H1 (cell line): ENCODE data around the gene ERMARD. TPM values are rescaled to one million over a fixed set of nuclear protein-coding genes. Genes with fewer than 3 reads are reported as not detected.

Experiments used
- CTCF ChIA-PET: fragments of 300-600 bp; sonication (Branson Sonifier 250); formaldehyde crosslinking; loops from one replicate; lab custom pipeline; 2021; ENCODE audit not compliant: partially characterized antibody; lab: Charles Lee
- POLR2A ChIA-PET: fragments of 300-600 bp; sonication (Branson Sonifier 250); formaldehyde crosslinking; loops from one replicate; lab custom pipeline; 2021; ENCODE audit warnings: inconsistent platforms; ENCODE audit not compliant: partially characterized antibody; lab: Charles Lee
- DNase-seq, 2 experiments: peaks; one replicate each; pipeline versions ENCODE4 v3.0.0 to v3.0.0-alpha.2; 2010 to 2022; ENCODE audit warnings: low spot score in 2 of 2, low read depth in 1 of 2, mixed read lengths in 1 of 2
- FAIRE-seq: peaks from 2 replicates; lab custom pipeline; 2011; peaks lifted over from hg19 to GRCh38; lab: Jason Lieb, UNC
- H2AFZ ChIP-seq: 2 replicates; pipeline ENCODE4 v1.8.1; 2012; ENCODE audit warnings: low read length, inconsistent platforms
- H2AK5ac ChIP-seq: 2 replicates; pipeline ENCODE4 v1.6.1; 2013; ENCODE audit warnings: low read depth, low read length
- H2BK120ac ChIP-seq: replicated peaks from 2 replicates; pipeline ENCODE3; 2013; ENCODE audit warnings: low read depth, low read length, inconsistent platforms
- H2BK12ac ChIP-seq: 2 replicates; pipeline ENCODE4 v1.6.1; 2013; ENCODE audit warnings: low read depth, low read length
- H2BK15ac ChIP-seq: 2 replicates; pipeline ENCODE4 v1.6.1; 2013; ENCODE audit warnings: low read length
- H2BK20ac ChIP-seq: 2 replicates; pipeline ENCODE4 v1.6.1; 2013; ENCODE audit warnings: low read length
- H2BK5ac ChIP-seq: 2 replicates; pipeline ENCODE4 v1.6.1; 2013; ENCODE audit warnings: low read depth, low read length
- H3K14ac ChIP-seq: 2 replicates; pipeline ENCODE4 v1.6.1; 2013; ENCODE audit warnings: inconsistent platforms; ENCODE audit not compliant: insufficient read length
- H3K18ac ChIP-seq: 2 replicates; pipeline ENCODE4 v1.6.1; 2013; ENCODE audit warnings: low read length; ENCODE audit errors: extremely low read depth
- H3K23ac ChIP-seq: 2 replicates; pipeline ENCODE4 v1.6.1; 2013; ENCODE audit warnings: inconsistent platforms; ENCODE audit not compliant: insufficient read length
- H3K23me2 ChIP-seq: 2 replicates; pipeline ENCODE4 v1.6.1; 2013; ENCODE audit warnings: low read depth, low read length
- H3K27ac ChIP-seq: 2 replicates; pipeline ENCODE4 v1.6.1; 2011; ENCODE audit warnings: low read depth, low read length, inconsistent platforms
- H3K27me3 ChIP-seq, 4 experiments: replicated peaks in 1 of 4; 1 replicate in 1 of 4; 2 replicates in 3 of 4; pipeline versions ENCODE4 v1.6.1 to v1.8.1; 2011 to 2013; ENCODE audit warnings: low read length in 3 of 4, mild to moderate bottlenecking in 3 of 4, inconsistent platforms in 2 of 4, mixed read lengths in 2 of 4, moderate library complexity in 1 of 4; ENCODE audit not compliant: control insufficient read depth in 3 of 4, insufficient read depth in 3 of 4; ENCODE audit errors: extremely low read depth in 1 of 4
- H3K36me3 ChIP-seq, 4 experiments: 2 replicates each; pipeline versions ENCODE4 v1.6.1 to v1.8.1; 2011 to 2013; ENCODE audit warnings: mild to moderate bottlenecking in 4 of 4, low read length in 3 of 4, moderate library complexity in 2 of 4, control low read depth in 1 of 4, inconsistent platforms in 1 of 4; ENCODE audit not compliant: insufficient read depth in 4 of 4, control insufficient read depth in 2 of 4
- H3K4ac ChIP-seq: replicated peaks from 2 replicates; pipeline ENCODE3; 2013; ENCODE audit warnings: low read length, low read depth, mixed read lengths, inconsistent platforms; ENCODE audit not compliant: insufficient read length
- H3K4me1 ChIP-seq, 4 experiments: replicated peaks in 1 of 4; 1 replicate in 1 of 4; 2 replicates in 3 of 4; pipeline versions ENCODE4 v1.6.1 to v1.8.1; 2011 to 2013; ENCODE audit warnings: low read length in 3 of 4, inconsistent platforms in 2 of 4, mixed read lengths in 1 of 4; ENCODE audit not compliant: insufficient read depth in 4 of 4, control insufficient read depth in 3 of 4
- H3K4me2 ChIP-seq, 2 experiments: 2 replicates each; pipeline versions ENCODE4 v1.6.1 to v1.8.1; 2011 to 2013; ENCODE audit warnings: low read depth in 2 of 2, low read length in 2 of 2, control low read depth in 1 of 2, inconsistent platforms in 1 of 2, mild to moderate bottlenecking in 1 of 2; ENCODE audit not compliant: insufficient read depth in 1 of 2
- H3K4me3 ChIP-seq, 4 experiments: fragments of 200-600, 300-600 bp in 1 of 4; sonication (generic), shearing (Covaris generic), sonication (Bioruptor Twin) in 1 of 4; 2 replicates each; pipeline versions ENCODE4 v1.5.1 to v1.8.1; 2011 to 2016; ENCODE audit warnings: low read length in 4 of 4, low read depth in 3 of 4, control low read depth in 2 of 4, inconsistent platforms in 2 of 4, mild to moderate bottlenecking in 2 of 4, mixed read lengths in 1 of 4, moderate library complexity in 1 of 4; ENCODE audit not compliant: insufficient read depth in 2 of 4; ENCODE audit errors: extremely low read depth in 1 of 4
- H3K56ac ChIP-seq: replicated peaks from 2 replicates; pipeline ENCODE3; 2013; ENCODE audit warnings: low read depth, mild to moderate bottlenecking, mixed read lengths, low read length, inconsistent platforms; ENCODE audit not compliant: insufficient read length
- H3K79me1 ChIP-seq: 2 replicates; pipeline ENCODE4 v1.6.1; 2013; ENCODE audit warnings: low read depth, low read length, control low read depth
- H3K79me2 ChIP-seq, 2 experiments: 2 replicates each; pipeline versions ENCODE4 v1.6.1 to v1.8.1; 2012 to 2013; ENCODE audit warnings: low read length in 2 of 2, mild to moderate bottlenecking in 2 of 2, inconsistent platforms in 1 of 2; ENCODE audit not compliant: insufficient read depth in 2 of 2, control insufficient read depth in 1 of 2
- H3K9ac ChIP-seq, 4 experiments: replicated peaks in 1 of 4; 1 replicate in 1 of 4; 2 replicates in 3 of 4; pipeline versions ENCODE4 v1.6.1 to v1.8.1; 2011 to 2013; ENCODE audit warnings: low read depth in 3 of 4, low read length in 3 of 4, control low read depth in 2 of 4, mild to moderate bottlenecking in 2 of 4, moderate library complexity in 2 of 4, inconsistent platforms in 1 of 4; ENCODE audit errors: extremely low read depth in 1 of 4
- H3K9me3 ChIP-seq, 2 experiments: 2 replicates each; pipeline versions ENCODE4 v1.6.1 to v1.8.1; 2012 to 2013; ENCODE audit warnings: mild to moderate bottlenecking in 2 of 2, moderate library complexity in 2 of 2, control low read depth in 1 of 2, inconsistent platforms in 1 of 2, low read depth in 1 of 2, low read length in 1 of 2, mixed read lengths in 1 of 2; ENCODE audit not compliant: insufficient read depth in 2 of 2
- H4K20me1 ChIP-seq, 2 experiments: replicated peaks in 1 of 2; 2 replicates each; pipeline versions ENCODE3 to v1.8.1; 2011 to 2013; ENCODE audit warnings: inconsistent platforms in 2 of 2, low read length in 2 of 2, mild to moderate bottlenecking in 1 of 2; ENCODE audit not compliant: insufficient read depth in 2 of 2, control insufficient read depth in 1 of 2
- H4K5ac ChIP-seq: 2 replicates; pipeline ENCODE4 v1.6.1; 2013; ENCODE audit warnings: low read length, low read depth, mixed read lengths, inconsistent platforms; ENCODE audit not compliant: insufficient read length
- H4K8ac ChIP-seq: 2 replicates; pipeline ENCODE4 v1.8.0; 2013; ENCODE audit warnings: mild to moderate bottlenecking, moderate library complexity, low read length, inconsistent platforms; ENCODE audit not compliant: insufficient read depth; ENCODE audit errors: extremely low read depth
- H4K91ac ChIP-seq: replicated peaks from 2 replicates; pipeline ENCODE3; 2013; ENCODE audit warnings: low read length, mixed read lengths, inconsistent platforms; ENCODE audit not compliant: insufficient read length
- ATF3 ChIP-seq: IDR thresholded peaks from 2 replicates; pipeline ENCODE4 v1.6.1; 2011; ENCODE audit warnings: low read depth, mild to moderate bottlenecking, low read length; ENCODE audit not compliant: insufficient read depth
- CBX5 ChIP-seq: fragments of 300-800, 300-1000 bp; sonication (generic); IDR thresholded peaks from 2 replicates; pipeline ENCODE4 v1.7.1; 2016; ENCODE audit warnings: antibody characterized with exemption, low read length, low read depth
- CBX8 ChIP-seq: fragments of 300-800, 300-1000 bp; sonication (generic); IDR thresholded peaks from 2 replicates; pipeline ENCODE4 v1.7.1; 2016; ENCODE audit warnings: low read depth, low read length, borderline replicate concordance
- JUN ChIP-seq: IDR thresholded peaks from 2 replicates; pipeline ENCODE4 v1.6.1; 2011; ENCODE audit warnings: low read depth, mild to moderate bottlenecking, improper control_type of control experiment, low read length
- KDM4A ChIP-seq: IDR thresholded peaks from one replicate; pipeline ENCODE4 v1.7.1; 2012; ENCODE audit warnings: low read depth, mild to moderate bottlenecking, moderate library complexity, low read length, inconsistent platforms; ENCODE audit not compliant: severe bottlenecking
- MAFK ChIP-seq: IDR thresholded peaks from 2 replicates; pipeline ENCODE4 v1.6.1; 2012; ENCODE audit warnings: low read depth, mild to moderate bottlenecking, improper control_type of control experiment, low read length
- MAX ChIP-seq: IDR thresholded peaks from 2 replicates; pipeline ENCODE4 v1.6.1; 2012; ENCODE audit warnings: inconsistent platforms
- POLR2A ChIP-seq, 2 experiments: IDR thresholded peaks; 1 replicate in 1 of 2; 2 replicates in 1 of 2; pipeline ENCODE4 v1.6.1; 2011; ENCODE audit warnings: low read depth in 2 of 2, low read length in 2 of 2, mild to moderate bottlenecking in 2 of 2; ENCODE audit errors: control extremely low read depth in 1 of 2
- RBBP5 ChIP-seq: IDR thresholded peaks from 2 replicates; pipeline ENCODE4 v1.7.1; 2012; ENCODE audit warnings: low read depth, mild to moderate bottlenecking, inconsistent platforms, low read length, moderate library complexity, borderline replicate concordance
- RXRA ChIP-seq: IDR thresholded peaks from 2 replicates; pipeline ENCODE4 v1.6.1; 2011; ENCODE audit warnings: low read depth, mild to moderate bottlenecking, low read length, moderate library complexity; ENCODE audit not compliant: insufficient read depth
- SP1 ChIP-seq: IDR thresholded peaks from 2 replicates; pipeline ENCODE4 v1.6.1; 2011; ENCODE audit warnings: low read depth, low read length
- SP4 ChIP-seq: IDR thresholded peaks from 2 replicates; pipeline ENCODE4 v1.6.1; 2012; ENCODE audit warnings: low read length, inconsistent platforms
- WGBS, 2 experiments: shearing (Covaris generic) in 1 of 2; methylation state at CpG; one replicate each; pipeline versions ENCODE4 v1.1.6 to v1.1.7; 2013 to 2015; ENCODE audit warnings: low lambda C conversion rate in 2 of 2, mixed read lengths in 2 of 2, inconsistent platforms in 1 of 2, low coverage in 1 of 2, missing lambda C conversion rate in 1 of 2; ENCODE audit not compliant: insufficient replicate concordance in 2 of 2, insufficient coverage in 1 of 2, insufficient read length in 1 of 2; ENCODE audit errors: extremely low coverage in 1 of 2, missing lambda C conversion rate in 1 of 2; 5-methylcytosine and 5-hydroxymethylcytosine counted together
- polyA plus RNA-seq, 7 experiments: library from polyadenylated mRNA; depleted of rRNA in 3 of 7; stranded (reverse) in 5 of 7; unstranded in 2 of 7; fragments of >200 nt in 5 of 7; fragments of 200-250 nt in 2 of 7; gene quantifications; 1 replicate in 5 of 7; 2 replicates in 1 of 7; 4 replicates in 1 of 7; pipeline versions ENCODE4 v1.2.1 to v1.2.3, GENCODE V29; 2011 to 2013; ENCODE audit warnings: missing spikeins in 2 of 7, mixed read lengths in 2 of 7
- total RNA-seq: library from RNA; stranded (reverse); fragmentation: NEBNext Ultra II Directional; extraction: Animal tissue kit (Norgen Biotek cat#: 25700); gene quantifications from 2 replicates; pipeline ENCODE4 v1.2.1, GENCODE V29; 2021

The ERMARD gene
- total and polyA plus RNA-seq, 2 of the 8 experiments (the other 6 are each of a cell fraction or from before 2014, with no cell fraction given): 12.2 to 25.6 TPM

DNA sequence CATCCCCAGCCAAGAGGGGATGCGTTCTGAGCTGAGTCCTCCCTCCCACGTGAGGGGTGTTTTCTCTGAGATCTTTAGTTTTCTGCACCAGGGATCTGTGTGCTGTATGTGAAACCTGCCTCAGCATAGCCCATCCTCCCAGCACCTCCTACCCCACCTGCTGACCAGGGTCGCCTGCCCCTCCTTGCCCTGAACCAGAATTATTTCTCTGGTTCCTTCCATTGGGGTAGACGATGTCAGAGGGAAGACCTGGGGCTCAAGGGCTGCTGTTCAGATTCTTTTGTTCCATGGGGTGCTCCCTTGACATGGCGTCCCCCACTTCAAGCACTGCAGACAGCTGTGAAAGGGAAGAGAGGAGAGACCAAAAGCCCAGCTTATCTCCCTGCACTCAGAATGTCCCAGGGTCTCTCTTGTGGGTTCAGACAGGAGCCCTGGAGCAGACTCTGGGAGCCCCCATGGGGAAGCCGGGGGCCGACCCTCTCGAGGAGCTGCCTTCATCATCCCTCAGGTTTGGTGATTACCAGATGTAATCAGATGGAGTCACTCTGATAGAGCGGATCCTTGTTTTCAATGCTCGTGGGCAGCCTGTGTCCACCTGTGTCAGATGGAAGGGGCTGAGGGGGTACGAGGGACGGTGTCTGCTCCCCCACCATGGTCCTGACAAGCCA is 74.3 kb downstream of the ERMARD start:
- H3K18ac ChIP-seq: peak overlapping the region; percentile 9; the same call in 1 of the 2 replicates
- peak in 1 of 2 experiments; percentile 33 for DNase-seq
- FAIRE-seq: no peak
- H3K4me3 ChIP-seq: no peak overlapping the region
- no peak overlapping the region for H3K4me2 ChIP-seq
- H3K79me2 ChIP-seq: no peaks in the 10 kb centered on the region
- peak overlapping the region; percentile 88; the same call in 1 of the 2 replicates for H2BK15ac ChIP-seq
- peaks cover 11 to 14% of the 10 kb centered on the region in 2 experiments; a peak in 3 of 4 replicates for H3K9me3 ChIP-seq
- H2BK120ac ChIP-seq: peak overlapping the region; percentile 68
- no peaks in the 10 kb centered on the region for H3K36me3 ChIP-seq
- H4K8ac ChIP-seq: no peak overlapping the region
- no peak overlapping the region for H3K27ac ChIP-seq
- H3K23me2 ChIP-seq: no peaks in the 10 kb centered on the region
- 90% methylated on average over 12 of the region's 12 CpGs; no CpG with 5 or more reads in 1 of the 2 experiments for WGBS, 2 experiments
- H3K9ac ChIP-seq: no peak overlapping the region
- H3K79me1 ChIP-seq: no peaks in the 10 kb centered on the region
- peaks cover 0 to 14% (median 4%) of the 10 kb centered on the region in 4 experiments; a peak in 6 of 7 replicates for H3K4me1 ChIP-seq
- ChIA-PET CTCF (interaction anchor here (1.1 kb wide), 1 partner anchor 36 kb away, joined by 3 read pairs; no protein-coding TSS in a partner anchor), POLR2A (no interaction called here)
- no peak overlapping the region for H2BK5ac ChIP-seq
- peak overlapping the region; percentile 60 for H3K4ac ChIP-seq
- no peak overlapping the region; the same call in 1 of the 2 replicates for H2AK5ac ChIP-seq
- peaks cover 0 to 6% (median 0%) of the 10 kb centered on the region in 4 experiments; a peak in 2 of 7 replicates for H3K27me3 ChIP-seq
- no peak overlapping the region for H3K23ac ChIP-seq
- H2BK20ac ChIP-seq: 0 out of 2 replicates have a peak overlapping the region, but pooled peaks have one; percentile 66
- H4K20me1 ChIP-seq: no peaks in the 10 kb centered on the region
- H4K91ac ChIP-seq: peak overlapping the region; percentile 34
- H3K14ac ChIP-seq: no peak overlapping the region
- H4K5ac ChIP-seq: no peak overlapping the region
- H2AFZ ChIP-seq: no peak overlapping the region
- H3K56ac ChIP-seq: no peak overlapping the region
- peak overlapping the region; percentile 39; the same call in 1 of the 2 replicates for H2BK12ac ChIP-seq
- TF ChIP-seq KDM4A (no peak), MAFK (no peak), SP4 (no peak), ATF3 (no peak), RBBP5 (no peak), POLR2A (IDR thresholded peaks at IDR 0.05; ENCODE audit: control extremely low read depth in 1 of 2, low read depth in 2 of 2, low read length in 2 of 2) (no peak), CBX5 (no peak), JUN (no peak), SP1 (no peak), MAX (no peak), RXRA (no peak), CBX8 (no peak)
